ENCODE data around the gene TSPO2. TPM values are rescaled to one million over a fixed set of nuclear protein-coding genes. Genes with fewer than 3 reads are reported as not detected.
"Not testable (repeated sequence)": the region's sequence is repeated elsewhere in the genome, so short reads cannot be mapped to it uniquely, and the experiment has no call there.

TSPO2 gene
- total RNA-seq, 1 donor: not detected

DNA sequence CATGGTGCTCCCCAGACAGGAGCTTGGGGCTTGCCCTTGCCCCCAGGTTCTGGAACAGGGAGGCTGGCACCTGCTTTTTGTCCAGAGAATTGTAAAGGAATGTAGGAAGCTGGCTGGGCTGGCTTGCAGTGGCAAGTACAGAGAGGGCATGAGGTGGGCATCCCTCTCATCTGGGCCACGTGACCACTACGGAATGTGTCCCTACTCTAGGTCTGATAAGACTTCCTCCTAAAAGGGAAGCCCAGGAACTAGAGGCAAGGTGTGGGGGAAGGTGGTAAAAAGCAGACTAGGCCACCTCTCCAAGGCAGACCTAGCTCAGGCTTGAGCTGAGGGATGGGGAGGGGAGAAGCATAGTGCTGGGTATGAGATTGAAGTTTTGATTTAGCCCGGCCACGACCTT is 42.0 kb upstream of the TSPO2 start:
- TF ChIP-seq, protein P1, sequence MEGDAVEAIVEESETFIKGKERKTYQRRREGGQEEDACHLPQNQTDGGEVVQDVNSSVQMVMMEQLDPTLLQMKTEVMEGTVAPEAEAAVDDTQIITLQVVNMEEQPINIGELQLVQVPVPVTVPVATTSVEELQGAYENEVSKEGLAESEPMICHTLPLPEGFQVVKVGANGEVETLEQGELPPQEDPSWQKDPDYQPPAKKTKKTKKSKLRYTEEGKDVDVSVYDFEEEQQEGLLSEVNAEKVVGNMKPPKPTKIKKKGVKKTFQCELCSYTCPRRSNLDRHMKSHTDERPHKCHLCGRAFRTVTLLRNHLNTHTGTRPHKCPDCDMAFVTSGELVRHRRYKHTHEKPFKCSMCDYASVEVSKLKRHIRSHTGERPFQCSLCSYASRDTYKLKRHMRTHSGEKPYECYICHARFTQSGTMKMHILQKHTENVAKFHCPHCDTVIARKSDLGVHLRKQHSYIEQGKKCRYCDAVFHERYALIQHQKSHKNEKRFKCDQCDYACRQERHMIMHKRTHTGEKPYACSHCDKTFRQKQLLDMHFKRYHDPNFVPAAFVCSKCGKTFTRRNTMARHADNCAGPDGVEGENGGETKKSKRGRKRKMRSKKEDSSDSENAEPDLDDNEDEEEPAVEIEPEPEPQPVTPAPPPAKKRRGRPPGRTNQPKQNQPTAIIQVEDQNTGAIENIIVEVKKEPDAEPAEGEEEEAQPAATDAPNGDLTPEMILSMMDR (IDR thresholded peaks at IDR 0.05; ENCODE audit: insufficient read depth, low read depth, low read length): no peak
- H3K4me3 ChIP-seq (ENCODE audit: low read depth, low read length): no peak overlapping the region
- no peak for DNase-seq (ENCODE audit: low read depth)

DNA sequence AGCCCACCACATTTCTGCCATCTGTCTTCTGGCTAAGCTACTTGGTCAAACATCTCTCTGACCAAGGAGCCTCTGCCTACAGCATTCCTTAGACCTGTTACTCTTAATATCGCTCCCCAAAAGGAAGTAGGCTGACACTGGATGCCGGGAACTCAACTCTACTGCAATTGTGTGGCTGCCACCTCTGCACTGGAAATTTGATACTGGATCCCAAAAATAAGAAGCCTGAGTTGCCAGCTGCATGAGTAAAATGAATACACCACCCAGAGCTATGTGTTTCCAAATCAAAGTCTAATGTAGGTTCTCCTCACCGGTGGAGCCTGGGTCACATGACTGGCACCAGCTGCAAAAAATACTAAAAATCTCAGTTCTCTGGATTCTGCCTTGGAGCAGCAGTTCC is 40.1 kb upstream of the TSPO2 start:
- H3K4me3 ChIP-seq (ENCODE audit: low read depth, low read length): no peak overlapping the region
- TF ChIP-seq, protein P1 (IDR thresholded peaks at IDR 0.05; ENCODE audit: insufficient read depth, low read depth, low read length): no peak
- DNase-seq (ENCODE audit: low read depth): no peak

DNA sequence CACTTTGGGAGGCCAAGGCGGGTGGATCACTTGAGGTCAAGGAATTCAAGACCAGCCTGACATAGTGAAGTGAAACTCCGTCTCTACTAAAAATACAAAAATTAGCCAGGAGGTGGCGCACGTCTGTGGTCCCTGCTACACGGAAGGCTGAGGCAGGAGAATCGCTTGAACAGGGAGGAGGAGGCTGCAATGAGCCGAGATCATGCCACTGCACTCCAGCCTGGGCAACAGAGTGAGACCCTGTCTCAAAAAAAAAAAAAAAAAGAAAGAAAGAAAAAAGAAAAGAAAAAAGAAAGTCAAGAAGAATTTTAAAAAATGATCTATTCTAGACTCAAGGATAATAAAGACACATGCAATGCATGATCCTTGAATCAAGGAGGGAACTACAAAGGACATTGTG is 36.0 kb upstream of the TSPO2 start:
- H3K4me3 ChIP-seq (ENCODE audit: low read depth, low read length): not testable (repeated sequence)
- TF ChIP-seq, protein P1 (IDR thresholded peaks at IDR 0.05; ENCODE audit: insufficient read depth, low read depth, low read length): peak; percentile 61
- DNase-seq (ENCODE audit: low read depth): peak; percentile 58

DNA sequence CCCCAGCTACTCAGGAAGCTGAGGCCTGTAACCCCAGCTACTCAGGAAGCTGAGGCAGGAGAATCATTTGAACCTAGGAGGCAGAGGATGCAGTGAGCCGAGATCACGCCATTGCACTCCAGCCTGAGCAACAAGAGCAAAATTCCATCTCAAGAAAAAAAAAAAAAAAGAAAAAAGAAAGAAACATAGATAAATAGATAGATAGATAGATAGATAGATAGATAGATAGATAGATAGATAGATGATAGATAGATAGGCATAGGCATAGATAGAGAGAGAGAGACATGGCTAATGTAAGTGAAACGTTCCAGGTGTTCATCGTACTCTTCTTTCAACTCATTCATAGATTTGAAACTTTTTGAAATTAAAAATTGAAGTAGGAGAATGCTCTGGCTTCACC is 35.3 kb upstream of the TSPO2 start:
- DNase-seq (ENCODE audit: low read depth); H3K4me3 ChIP-seq (ENCODE audit: low read depth, low read length): not testable (repeated sequence)

DNA sequence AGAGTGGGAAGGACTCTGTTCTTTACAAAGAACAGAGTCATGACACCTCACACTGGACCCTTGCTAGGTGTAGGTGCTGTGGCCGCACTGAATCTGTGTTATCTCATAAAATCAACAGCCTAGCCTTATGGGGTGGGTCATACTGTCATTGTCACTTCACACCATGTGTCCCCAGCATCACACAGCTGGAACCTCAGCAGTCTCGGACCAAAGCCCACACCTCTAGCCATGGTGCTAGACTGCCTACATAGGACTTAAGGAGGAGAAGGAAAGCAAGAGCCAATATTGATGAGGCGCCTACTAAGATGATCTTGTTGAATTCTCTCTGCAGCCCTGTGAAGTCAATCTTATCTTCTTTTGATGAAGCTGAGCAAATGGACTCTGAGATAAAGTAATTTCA is 34.3 kb upstream of the TSPO2 start:
- no peak for DNase-seq (ENCODE audit: low read depth)
- TF ChIP-seq, protein P1 (IDR thresholded peaks at IDR 0.05; ENCODE audit: insufficient read depth, low read depth, low read length): no peak

DNA sequence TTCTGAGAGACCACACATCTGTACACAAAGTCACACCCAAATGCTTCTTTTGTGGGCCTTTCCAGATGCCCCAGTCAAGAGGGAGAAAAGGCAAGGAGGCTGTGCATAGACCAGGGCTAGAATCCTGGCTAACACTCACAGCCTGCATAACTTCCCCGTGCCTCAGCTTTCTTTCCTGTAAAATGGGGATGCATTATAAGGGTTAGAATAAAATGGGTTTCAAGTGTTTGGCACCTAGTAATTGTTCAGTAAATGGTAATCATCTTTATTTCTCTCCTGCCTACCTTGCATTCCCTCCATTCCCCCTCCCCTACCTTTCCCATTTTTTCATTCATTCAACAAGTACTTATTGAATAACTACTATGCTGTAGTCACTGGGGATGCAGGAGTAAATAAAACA is 32.6 kb upstream of the TSPO2 start:
- no peak for DNase-seq (ENCODE audit: low read depth)
- TF ChIP-seq, protein P1 (IDR thresholded peaks at IDR 0.05; ENCODE audit: insufficient read depth, low read depth, low read length): no peak
- H3K4me3 ChIP-seq (ENCODE audit: low read depth, low read length): no peak overlapping the region

More for the DNA sequence above, 34.3 kb upstream of the TSPO2 start:
- H3K4me3 ChIP-seq (ENCODE audit: low read depth, low read length): no peak overlapping the region

DNA sequence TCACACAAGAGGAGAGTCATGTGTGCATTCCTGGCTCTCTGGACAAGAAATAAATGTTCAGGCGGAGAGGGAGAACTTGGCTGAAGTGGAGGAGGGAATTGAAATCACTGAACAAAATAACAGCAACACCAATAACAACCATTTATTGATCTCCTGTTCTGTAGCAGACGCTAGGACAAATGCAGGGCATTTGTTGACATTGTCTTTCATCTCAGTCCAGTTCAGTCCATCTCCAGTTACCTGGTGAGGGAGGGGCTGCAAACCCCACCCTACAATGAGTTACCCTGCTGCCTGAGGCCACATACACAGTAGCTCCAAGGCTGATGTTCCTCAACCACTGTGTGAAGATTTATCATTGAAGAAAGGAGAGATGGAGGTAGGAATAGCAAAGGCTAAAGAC is 30.6 kb upstream of the TSPO2 start:
- no peak overlapping the region for H3K4me3 ChIP-seq (ENCODE audit: low read depth, low read length)
- DNase-seq (ENCODE audit: low read depth): no peak
- TF ChIP-seq, protein P1 (IDR thresholded peaks at IDR 0.05; ENCODE audit: insufficient read depth, low read depth, low read length): no peak

Measured in fibroblast of villous mesenchyme (primary cell).